Endothelial cell of umbilical vein (primary cell): Measurements from ENCODE around the gene MRPL41. TPM values are rescaled to one million over a fixed set of nuclear protein-coding genes. Genes with fewer than 3 reads are reported as not detected.
"Not testable (repeated sequence)": the region's sequence is repeated elsewhere in the genome, so short reads cannot be mapped to it uniquely, and the experiment has no call there.

ENCODE experiments used
- BruUV-seq: library from RNA; stranded (reverse); fragments of 400-500 nt; replicated peaks from 2 replicates; lab custom pipeline; 2021; lab: Mats Ljungman, UMichigan
- CTCF ChIA-PET: fragments of 300-600, 350-600 bp; sonication (Branson Sonifier 250); formaldehyde crosslinking; loops from one replicate; lab custom pipeline; 2021; ENCODE audit warnings: antibody characterized with exemption, inconsistent platforms; lab: Charles Lee
- POLR2A ChIA-PET: fragments of 300-600, 350-600 bp; sonication (Branson Sonifier 250); formaldehyde crosslinking; loops from one replicate; lab custom pipeline; 2021; ENCODE audit warnings: antibody characterized with exemption, inconsistent platforms; lab: Charles Lee
- DNase-seq: peaks from one replicate; pipeline ENCODE4 v3.0.0-alpha.2; 2011; ENCODE audit warnings: low read depth, low spot score
- FAIRE-seq: peaks from 2 replicates; lab custom pipeline; 2011; peaks lifted over from hg19 to GRCh38; lab: Jason Lieb, UNC
- H2AFZ ChIP-seq: 2 replicates; pipeline ENCODE4 v1.6.0; 2012; ENCODE audit warnings: low read depth, low read length, control low read depth, inconsistent platforms
- H3K27ac ChIP-seq: 2 replicates; pipeline ENCODE4 v1.5.1; 2011; ENCODE audit warnings: low read depth, mild to moderate bottlenecking, control low read depth, low read length, moderate library complexity; ENCODE audit not compliant: insufficient read depth
- H3K27me3 ChIP-seq, 2 experiments: 2 replicates each; pipeline versions ENCODE4 v1.6.0 to v1.6.1; 2011; ENCODE audit warnings: low read length in 2 of 2, mixed read lengths in 1 of 2; ENCODE audit not compliant: control insufficient read depth in 2 of 2, insufficient read depth in 2 of 2
- H3K36me3 ChIP-seq, 2 experiments: 2 replicates in 1 of 2; 3 replicates in 1 of 2; pipeline ENCODE4 v1.5.1; 2011; ENCODE audit warnings: low read length in 2 of 2, mild to moderate bottlenecking in 1 of 2, moderate library complexity in 1 of 2; ENCODE audit not compliant: control insufficient read depth in 2 of 2, insufficient read depth in 2 of 2; ENCODE audit errors: extremely low read depth in 1 of 2
- H3K4me1 ChIP-seq: 3 replicates; pipeline ENCODE4 v1.5.1; 2011; ENCODE audit warnings: mild to moderate bottlenecking, low read length; ENCODE audit not compliant: control insufficient read depth, insufficient read depth; ENCODE audit errors: extremely low read depth
- H3K4me2 ChIP-seq: 2 replicates; pipeline ENCODE4 v1.6.1; 2011; ENCODE audit warnings: low read length, control low read depth, mixed read lengths; ENCODE audit not compliant: insufficient read depth
- H3K4me3 ChIP-seq, 3 experiments: fragments of 200-600 bp in 1 of 3; sonication (generic), shearing (Covaris generic) in 1 of 3; replicated peaks in 1 of 3; 2 replicates each; pipeline ENCODE4 v1.5.1; 2011 to 2016; ENCODE audit warnings: control low read depth in 3 of 3, low read length in 3 of 3, mild to moderate bottlenecking in 2 of 3, inconsistent platforms in 1 of 3, low read depth in 1 of 3, moderate library complexity in 1 of 3; ENCODE audit not compliant: insufficient read depth in 1 of 3
- H3K79me2 ChIP-seq: 2 replicates; pipeline ENCODE4 v1.6.0; 2012; ENCODE audit warnings: low read length, inconsistent platforms; ENCODE audit not compliant: control insufficient read depth, insufficient read depth
- H3K9ac ChIP-seq: replicated peaks from 2 replicates; pipeline ENCODE3; 2011; ENCODE audit warnings: low read length, control low read depth; ENCODE audit not compliant: insufficient read depth; ENCODE audit errors: extremely low read depth
- H3K9me1 ChIP-seq: replicated peaks from 3 replicates; pipeline ENCODE4 v1.6.0; 2011; ENCODE audit warnings: mild to moderate bottlenecking, low read length; ENCODE audit not compliant: control insufficient read depth, insufficient read depth; ENCODE audit errors: extremely low read depth
- H3K9me3 ChIP-seq: replicated peaks from 2 replicates; pipeline ENCODE4 v1.5.1; 2012; ENCODE audit warnings: low read length, inconsistent platforms; ENCODE audit not compliant: control insufficient read depth, insufficient read depth
- H4K20me1 ChIP-seq: replicated peaks from 2 replicates; pipeline ENCODE3; 2011; ENCODE audit warnings: mild to moderate bottlenecking, low read length; ENCODE audit not compliant: control insufficient read depth, insufficient read depth; ENCODE audit errors: extremely low read depth
- FOS ChIP-seq: IDR thresholded peaks from 2 replicates; pipeline ENCODE4 v1.6.1; 2011; ENCODE audit warnings: mild to moderate bottlenecking, low read length, moderate library complexity, borderline replicate concordance; ENCODE audit not compliant: insufficient read depth
- GATA2 ChIP-seq: IDR thresholded peaks from 2 replicates; pipeline ENCODE4 v1.7.0; 2011; ENCODE audit warnings: low read depth, mild to moderate bottlenecking, moderate library complexity, mixed read lengths, low read length; ENCODE audit not compliant: insufficient read length, insufficient read depth
- JUN ChIP-seq: IDR thresholded peaks from 2 replicates; pipeline ENCODE4 v1.6.1; 2011; ENCODE audit warnings: borderline replicate concordance, low read depth; ENCODE audit not compliant: insufficient read length, insufficient read depth
- MYC ChIP-seq: IDR thresholded peaks from one replicate; pipeline ENCODE4 v1.6.1; 2011; ENCODE audit warnings: mild to moderate bottlenecking, low read depth, low read length
- POLR2A ChIP-seq: IDR thresholded peaks from 2 replicates; pipeline ENCODE4 v1.6.1; 2012; ENCODE audit warnings: low read depth, mild to moderate bottlenecking, control low read depth, low read length
- POLR2AphosphoS5 ChIP-seq: IDR thresholded peaks from 2 replicates; pipeline ENCODE4 v1.6.1; 2012; ENCODE audit warnings: low read depth, mild to moderate bottlenecking, control low read depth, low read length, moderate library complexity; ENCODE audit not compliant: insufficient read depth
- dilution Hi-C: fragments of 300-500 bp; cut with MboI; formaldehyde crosslinking; loops from one replicate; pipeline ENCODE4 v1.15.0; 2019; ENCODE audit warnings: low sequenced_read_pairs; ENCODE audit not compliant: extremely low pct_ligation_motif_present
- intact Hi-C: fragments of 100-400 bp; cut with micrococcal nuclease; formaldehyde crosslinking; loops from one replicate; pipeline ENCODE4 v1.10.0; 2022
- polyA plus RNA-seq, 4 experiments: library from polyadenylated mRNA; depleted of rRNA in 3 of 4; stranded (reverse) in 3 of 4; unstranded in 1 of 4; fragments of >200 nt; gene quantifications; 2 replicates each; pipeline versions ENCODE4 v1.2.1 to v1.2.3, GENCODE V29; 2011 to 2012; ENCODE audit warnings: missing spikeins in 1 of 4
- total RNA-seq: library from RNA; stranded (reverse); gene quantifications from 2 replicates; pipeline ENCODE4 v1.2.3, GENCODE V29; 2021
- TF ChIP-seq, protein P1 (sequence below): IDR thresholded peaks from 2 replicates; pipeline ENCODE4 v1.6.1; 2011; ENCODE audit not compliant: insufficient read depth, insufficient read length
- TF ChIP-seq, protein P2 (sequence below), 2 donors: IDR thresholded peaks; 1 replicate in 1 of 2; 2 replicates in 1 of 2; pipeline ENCODE4 v1.5.1; 2011; ENCODE audit warnings: low read length in 2 of 2, mild to moderate bottlenecking in 2 of 2, moderate library complexity in 2 of 2, control low read depth in 1 of 2, inconsistent platforms in 1 of 2, low read depth in 1 of 2; ENCODE audit not compliant: insufficient read depth in 1 of 2; ENCODE audit errors: extremely low read depth in 1 of 2

MRPL41 gene
- total and polyA plus RNA-seq, 2 donors (not counting 3 experiments of a cell fraction or from before 2014, with no cell fraction given): 50.4 to 50.7 TPM

DNA sequence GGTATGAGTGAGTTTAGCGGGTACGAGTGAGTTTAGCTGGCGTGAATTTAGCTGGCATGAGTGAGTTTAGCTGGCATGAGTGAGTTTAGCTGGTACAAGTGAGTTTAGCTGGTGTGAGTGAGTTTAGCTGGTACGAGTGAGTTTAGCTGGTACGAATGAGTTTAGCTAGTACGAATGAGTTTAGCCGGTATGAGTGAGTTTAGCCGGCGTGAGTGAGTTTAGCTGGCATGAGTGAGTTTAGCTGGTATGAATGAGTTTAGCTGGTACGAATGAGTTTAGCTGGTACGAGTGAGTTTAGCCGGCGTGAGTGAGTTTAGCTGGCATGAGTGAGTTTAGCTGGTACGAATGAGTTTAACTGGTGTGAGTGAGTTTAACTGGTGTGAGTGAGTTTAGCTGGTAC lies 42.5 kb upstream of the MRPL41 start:
- no peak for TF ChIP-seq POLR2AphosphoS5
- TF ChIP-seq, protein P1, sequence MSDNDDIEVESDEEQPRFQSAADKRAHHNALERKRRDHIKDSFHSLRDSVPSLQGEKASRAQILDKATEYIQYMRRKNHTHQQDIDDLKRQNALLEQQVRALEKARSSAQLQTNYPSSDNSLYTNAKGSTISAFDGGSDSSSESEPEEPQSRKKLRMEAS: no peak
- TF ChIP-seq JUN: no peak
- TF ChIP-seq FOS: no peak
- no peak for TF ChIP-seq GATA2
- TF ChIP-seq, protein P2, sequence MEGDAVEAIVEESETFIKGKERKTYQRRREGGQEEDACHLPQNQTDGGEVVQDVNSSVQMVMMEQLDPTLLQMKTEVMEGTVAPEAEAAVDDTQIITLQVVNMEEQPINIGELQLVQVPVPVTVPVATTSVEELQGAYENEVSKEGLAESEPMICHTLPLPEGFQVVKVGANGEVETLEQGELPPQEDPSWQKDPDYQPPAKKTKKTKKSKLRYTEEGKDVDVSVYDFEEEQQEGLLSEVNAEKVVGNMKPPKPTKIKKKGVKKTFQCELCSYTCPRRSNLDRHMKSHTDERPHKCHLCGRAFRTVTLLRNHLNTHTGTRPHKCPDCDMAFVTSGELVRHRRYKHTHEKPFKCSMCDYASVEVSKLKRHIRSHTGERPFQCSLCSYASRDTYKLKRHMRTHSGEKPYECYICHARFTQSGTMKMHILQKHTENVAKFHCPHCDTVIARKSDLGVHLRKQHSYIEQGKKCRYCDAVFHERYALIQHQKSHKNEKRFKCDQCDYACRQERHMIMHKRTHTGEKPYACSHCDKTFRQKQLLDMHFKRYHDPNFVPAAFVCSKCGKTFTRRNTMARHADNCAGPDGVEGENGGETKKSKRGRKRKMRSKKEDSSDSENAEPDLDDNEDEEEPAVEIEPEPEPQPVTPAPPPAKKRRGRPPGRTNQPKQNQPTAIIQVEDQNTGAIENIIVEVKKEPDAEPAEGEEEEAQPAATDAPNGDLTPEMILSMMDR (IDR thresholded peaks at IDR 0.05; ENCODE audit: extremely low read depth in 1 of 2, insufficient read depth in 1 of 2, low read depth in 1 of 2, low read length in 2 of 2): no peak
- no peak for TF ChIP-seq POLR2A
- TF ChIP-seq MYC: no peak
- Histone ChIP-seq H2AFZ (no peak overlapping the region), H3K36me3 (no peaks in the 10 kb centered on the region), H3K9ac (no peak overlapping the region), H3K9me1 (no peaks in the 10 kb centered on the region), H3K4me3 (no peak overlapping the region), H3K27me3 (no peaks in the 10 kb centered on the region), H3K27ac (no peak overlapping the region), H3K9me3 (no peaks in the 10 kb centered on the region), H3K4me2 (no peak overlapping the region), H3K79me2 (no peaks in the 10 kb centered on the region), H3K4me1 (no peaks in the 10 kb centered on the region), H4K20me1 (no peaks in the 10 kb centered on the region)
- ChIA-PET CTCF (interaction anchor here (0.9 to 2.8 kb wide), 10 partner anchors 11 to 222 kb away, joined by 3 to 9 read pairs (median 6); partner anchors contain the start of genes EXD3 and NOXA1), POLR2A (no interaction called here)
- dilution Hi-C loops: no loop called here
- FAIRE-seq (no peak), DNase-seq (no peak)
- BruUV-seq: no TSS peak
- intact Hi-C loops: no loop called here

DNA sequence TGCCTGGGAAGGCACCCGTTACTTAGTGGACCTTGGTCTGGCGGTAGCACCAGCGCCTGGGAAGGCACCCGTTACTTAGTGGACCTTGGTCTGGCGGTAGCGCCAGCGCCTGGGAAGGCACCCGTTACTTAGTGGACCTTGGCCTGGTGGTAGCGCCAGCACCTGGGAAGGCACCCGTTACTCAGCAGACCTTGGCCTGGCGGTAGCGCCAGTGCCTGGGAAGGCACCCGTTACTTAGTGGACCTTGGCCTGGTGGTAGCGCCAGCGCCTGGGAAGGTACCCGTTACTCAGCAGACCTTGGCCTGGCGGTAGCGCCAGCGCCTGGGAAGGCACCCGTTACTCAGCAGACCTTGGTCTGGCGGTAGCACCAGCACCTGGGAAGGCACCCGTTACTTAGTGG lies 40.6 kb upstream of the MRPL41 start:
- BruUV-seq, H2AFZ ChIP-seq, H3K9me1 ChIP-seq, H3K27me3 ChIP-seq, H3K79me2 ChIP-seq, H3K4me2 ChIP-seq, POLR2A ChIA-PET, H3K9ac ChIP-seq, H3K27ac ChIP-seq, H3K36me3 ChIP-seq, DNase-seq, CTCF ChIA-PET, intact Hi-C loops, FAIRE-seq, H4K20me1 ChIP-seq, H3K9me3 ChIP-seq, H3K4me3 ChIP-seq, H3K4me1 ChIP-seq, dilution Hi-C loops: not testable (repeated sequence)
